Activated CD4-positive, alpha-beta memory T cell treated with anti-CD3 and anti-CD28 coated beads for 36 hours (primary cell): ENCODE measurements around the gene STK17A. TPM values are rescaled to one million over a fixed set of nuclear protein-coding genes. Genes with fewer than 3 reads are reported as not detected.

Experiments used
- CTCF ChIA-PET: fragments of 350-600 bp; sonication (Branson Sonifier 250); formaldehyde crosslinking; loops from one replicate; lab custom pipeline; 2021; ENCODE audit warnings: antibody characterized with exemption, inconsistent platforms; lab: Charles Lee
- POLR2A ChIA-PET: fragments of 350-600 bp; sonication (Branson Sonifier 250); formaldehyde crosslinking; loops from one replicate; lab custom pipeline; 2021; ENCODE audit warnings: antibody characterized with exemption; lab: Charles Lee
- DNase-seq: peaks from one replicate; pipeline ENCODE4 v3.0.0-alpha.2; 2020
- H3K27ac Mint-ChIP-seq: one replicate; pipeline ENCODE4 v1.8.0; 2021; ENCODE audit warnings: mixed read lengths
- H3K27me3 Mint-ChIP-seq: one replicate; pipeline ENCODE4 v1.8.0; 2021; ENCODE audit warnings: mixed read lengths
- H3K36me3 Mint-ChIP-seq: one replicate; pipeline ENCODE4 v1.8.0; 2021; ENCODE audit warnings: mixed read lengths
- H3K4me1 Mint-ChIP-seq: one replicate; pipeline ENCODE4 v1.8.0; 2021; ENCODE audit warnings: low read depth, mixed read lengths
- H3K4me3 Mint-ChIP-seq: one replicate; pipeline ENCODE4 v1.8.0; 2021; ENCODE audit warnings: mild to moderate bottlenecking, mixed read lengths
- H3K9me3 Mint-ChIP-seq: one replicate; pipeline ENCODE4 v1.8.0; 2021; ENCODE audit warnings: mixed read lengths
- intact Hi-C: fragments of 100-400 bp; cut with micrococcal nuclease; formaldehyde crosslinking; loops from one replicate; pipeline ENCODE4 v1.15.1; 2023
- total RNA-seq, 2 experiments: library from RNA; stranded (reverse); gene quantifications; one replicate each; pipeline ENCODE4 v1.2.3, GENCODE V29; 2021

Gene STK17A
- total RNA-seq, 2 experiments from 2014 or later = 58.2 to 62.6 TPM

DNA sequence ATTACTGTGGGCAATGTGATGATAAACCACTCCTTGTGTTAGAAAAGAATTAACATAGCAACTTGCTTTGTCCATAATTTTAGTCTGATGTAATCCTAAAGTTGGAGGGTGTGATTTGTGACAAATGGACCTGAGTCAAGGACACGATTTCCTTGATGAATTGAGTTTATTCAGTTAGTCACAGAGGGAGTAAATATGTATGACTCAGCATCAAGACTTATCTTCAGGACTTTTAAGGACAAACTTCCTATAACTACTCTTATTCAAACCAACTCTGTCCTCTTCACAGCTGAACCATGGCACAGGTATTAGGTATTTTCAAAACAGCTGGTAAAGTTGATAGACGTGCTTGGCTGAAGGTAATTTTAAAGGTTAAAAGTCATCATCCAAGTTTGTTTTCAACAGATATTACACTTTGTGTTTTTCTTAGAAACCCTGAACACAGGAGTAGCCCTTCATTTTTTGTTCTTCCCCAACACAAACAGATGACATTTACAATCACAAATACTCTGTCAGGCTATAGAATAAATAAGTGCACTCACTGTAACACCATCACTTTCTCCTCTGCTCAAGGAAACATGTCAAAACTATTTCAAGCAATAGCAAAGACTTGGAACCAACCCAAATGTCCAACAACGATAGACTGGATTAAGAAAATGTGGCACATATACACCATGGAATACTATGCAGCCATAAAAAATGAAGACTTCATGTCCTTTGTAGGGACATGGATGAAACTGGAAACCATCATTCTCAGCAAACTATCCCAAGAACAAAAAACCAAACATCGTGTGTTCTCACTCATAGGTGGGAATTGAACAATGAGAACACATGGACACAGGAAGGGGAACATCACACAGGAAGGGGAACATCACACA, 91.9 kb downstream of the STK17A start:
- Mint-ChIP-seq H3K27me3 (no peaks in the 10 kb centered on the region), H3K27ac (peak overlapping the region; percentile 52), H3K4me3 (no peak overlapping the region), H3K4me1 (peaks cover 80% of the 10 kb centered on the region), H3K36me3 (peaks cover 32% of the 10 kb centered on the region), H3K9me3 (peaks cover 31% of the 10 kb centered on the region)
- ChIA-PET CTCF (interaction anchor here (0.8 to 1.7 kb wide), 3 partner anchors 25 to 92 kb away, joined by 3 to 13 read pairs (median 3); partner anchors contain the start of gene STK17A), POLR2A (no interaction called here)
- intact Hi-C loops = no loop called here
- no peak for DNase-seq

Other genes with a start within 250 kb of the STK17A start
- 10 to 100 TPM; 78.9 to 79.6 TPM for gene COA1, start 146.4 kb downstream of the STK17A start, total RNA-seq
- gene BLVRA, start 175.6 kb downstream of the STK17A start, total RNA-seq = 10 to 100 TPM; 46.1 to 47.4 TPM